NCI-H526 treated with DMSO at 0.1 percent for 48 hours (cell line): ENCODE data around the gene TRPC5OS.

Experiments
- DNase-seq: peaks from one replicate; lab custom pipeline; 2025; lab: John Stamatoyannopoulos, UW

TRPC5OS gene

DNA sequence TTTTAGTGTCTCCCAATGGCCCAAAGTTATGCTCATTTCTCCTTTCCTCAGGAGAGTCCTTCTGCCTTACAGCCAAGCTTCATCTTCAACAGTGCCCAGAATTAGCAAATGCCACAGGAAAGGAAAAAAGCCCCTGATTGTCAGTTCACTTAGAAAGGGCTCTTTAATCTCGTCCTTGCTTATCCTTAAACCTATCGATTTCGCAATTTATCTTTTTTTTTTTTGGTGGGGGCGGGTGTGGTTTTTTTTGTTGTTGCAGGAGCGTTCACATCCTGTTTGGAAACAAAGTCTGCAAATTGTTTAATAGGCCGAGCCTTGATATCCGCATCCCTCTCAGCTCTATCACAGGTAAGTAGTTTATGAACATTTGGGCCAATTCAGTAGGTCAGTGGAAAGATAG lies 20.2 kb downstream of the TRPC5OS start:
- DNase-seq, result no peak

DNA sequence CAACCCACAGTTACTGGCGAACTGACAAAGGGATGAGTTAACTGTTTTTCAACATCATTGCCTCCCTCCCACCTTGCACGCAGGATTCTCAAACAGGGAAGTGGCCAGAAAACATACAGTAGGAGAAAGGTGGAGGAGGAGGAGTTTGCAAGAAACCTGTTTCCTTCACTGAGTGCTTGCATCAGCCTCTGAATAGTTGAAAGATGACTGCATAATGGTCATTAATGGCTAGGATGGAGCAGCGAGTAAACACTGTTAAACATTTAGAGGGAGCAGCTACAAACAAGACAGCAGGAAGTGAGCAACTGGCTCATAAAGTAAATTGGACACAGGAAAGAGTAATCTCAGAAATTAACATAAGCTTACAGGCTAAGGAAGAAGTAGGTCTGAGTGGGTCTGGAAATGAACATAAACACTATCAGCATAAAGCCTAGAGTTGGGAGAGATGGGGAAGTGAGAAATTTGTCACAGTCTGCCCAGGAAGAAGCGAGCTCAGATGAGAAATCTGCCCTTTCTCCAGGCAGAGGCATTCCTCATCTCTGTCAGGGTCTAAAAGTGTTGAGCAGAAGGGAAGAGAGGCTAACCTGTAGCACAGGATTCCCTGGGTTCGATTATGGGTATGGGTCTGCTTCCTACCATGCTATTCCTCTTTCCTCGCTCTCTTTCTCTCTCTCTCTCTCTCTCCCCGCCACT lies 38.6 kb downstream of the TRPC5OS start:
- no peak for DNase-seq

DNA sequence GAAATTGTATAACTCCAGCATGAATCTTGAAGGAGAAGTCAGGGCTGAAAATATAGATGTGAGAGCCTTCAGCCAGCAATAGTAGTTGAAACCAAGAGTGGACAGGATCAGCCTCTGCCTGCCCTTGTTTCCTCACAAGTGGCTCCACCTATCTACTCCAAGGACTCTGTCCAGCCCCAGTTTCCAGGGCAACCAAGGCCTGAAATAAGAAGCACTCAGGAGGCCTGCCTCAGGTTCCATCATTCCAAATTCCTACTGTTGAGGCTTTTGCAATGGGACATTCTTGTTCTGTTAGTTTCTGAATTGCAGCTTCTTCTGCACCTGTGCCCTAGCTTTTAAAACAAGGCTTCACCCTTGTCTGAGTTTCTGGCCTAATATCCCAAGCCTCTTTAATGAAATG lies 41.6 kb downstream of the TRPC5OS start:
- DNase-seq, result no peak

DNA sequence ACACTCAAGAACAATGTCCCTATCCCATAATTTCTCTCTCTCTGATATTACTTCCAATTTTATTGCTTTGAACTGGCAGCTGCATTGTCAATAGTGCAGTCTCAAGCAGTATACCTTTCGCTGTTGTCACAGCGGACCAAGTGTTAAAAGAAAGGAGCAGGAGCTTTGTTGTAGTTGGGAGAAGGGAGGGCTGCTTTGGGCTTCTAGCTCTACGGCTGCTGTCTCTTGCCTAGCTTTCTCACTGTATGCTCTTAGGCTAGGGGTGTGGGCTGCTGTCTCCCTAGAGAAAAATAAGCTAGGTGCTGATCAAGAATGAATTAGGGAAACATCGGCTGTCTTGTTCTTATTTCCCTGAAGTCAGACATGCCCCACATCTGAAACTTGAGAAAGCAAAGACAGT lies 52.5 kb downstream of the TRPC5OS start:
- DNase-seq, result no peak
